Measurements from ENCODE around the gene HERPUD1. TPM values are rescaled to one million over a fixed set of nuclear protein-coding genes. Genes with fewer than 3 reads are reported as not detected.

The HERPUD1 gene
- polyA plus RNA-seq, 1 experiment, result 215 TPM

DNA sequence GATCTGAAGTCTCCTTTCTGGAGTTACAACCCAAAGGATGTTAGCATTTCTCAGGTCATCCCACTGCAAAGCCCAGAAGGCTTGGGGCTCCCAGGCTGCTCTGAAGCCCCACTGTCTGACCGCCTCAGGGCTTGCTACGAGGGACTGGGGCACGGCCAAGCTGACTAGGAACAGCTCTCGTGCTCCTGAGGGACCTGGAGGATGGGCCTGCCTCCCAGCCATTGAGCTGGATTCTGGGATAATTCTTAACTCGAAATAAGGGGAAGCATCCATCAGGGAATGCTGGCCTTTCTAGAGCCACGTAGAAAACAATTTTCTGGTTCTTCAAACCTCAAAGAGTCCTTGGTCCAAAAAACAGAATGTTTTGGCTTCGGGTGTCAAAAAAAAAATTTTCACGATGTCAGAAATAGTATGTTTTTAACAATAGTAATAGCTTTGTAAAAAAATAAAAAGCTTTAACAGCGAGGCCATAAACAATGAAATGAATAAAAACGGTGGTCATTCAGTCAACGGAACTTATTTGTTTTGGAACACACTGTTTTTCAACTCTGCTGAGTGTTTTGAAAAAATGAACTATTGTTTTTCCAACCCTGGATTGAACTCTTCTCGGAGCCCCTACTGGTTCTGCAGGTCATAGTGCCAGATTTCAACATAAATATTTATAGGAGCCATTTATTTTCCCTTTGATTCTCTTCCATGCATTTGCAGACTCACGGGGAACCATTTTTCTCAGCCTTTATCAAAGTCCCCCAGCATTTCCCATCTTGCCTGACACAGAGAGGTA, 16.4 kb upstream of the HERPUD1 start:
- POLR2A ChIA-PET, result no interaction called here
- H3K27ac ChIP-seq (ENCODE audit: low read depth, low read length), result no peak overlapping the region
- H3K4me3 ChIP-seq (ENCODE audit: low read depth, low read length), result no peak overlapping the region
- CTCF ChIA-PET, result no interaction called here
- H3K27me3 ChIP-seq (ENCODE audit: control insufficient read depth, insufficient read depth, low read length), result peaks cover 2% of the 10 kb centered on the region
- H3K9me3 ChIP-seq (ENCODE audit: control insufficient read depth, insufficient read depth, low read length), result no peaks in the 10 kb centered on the region; the same call in 1 of the 2 replicates
- no peak for DNase-seq (ENCODE audit: low read depth, low spot score)
- TF ChIP-seq, protein P1, sequence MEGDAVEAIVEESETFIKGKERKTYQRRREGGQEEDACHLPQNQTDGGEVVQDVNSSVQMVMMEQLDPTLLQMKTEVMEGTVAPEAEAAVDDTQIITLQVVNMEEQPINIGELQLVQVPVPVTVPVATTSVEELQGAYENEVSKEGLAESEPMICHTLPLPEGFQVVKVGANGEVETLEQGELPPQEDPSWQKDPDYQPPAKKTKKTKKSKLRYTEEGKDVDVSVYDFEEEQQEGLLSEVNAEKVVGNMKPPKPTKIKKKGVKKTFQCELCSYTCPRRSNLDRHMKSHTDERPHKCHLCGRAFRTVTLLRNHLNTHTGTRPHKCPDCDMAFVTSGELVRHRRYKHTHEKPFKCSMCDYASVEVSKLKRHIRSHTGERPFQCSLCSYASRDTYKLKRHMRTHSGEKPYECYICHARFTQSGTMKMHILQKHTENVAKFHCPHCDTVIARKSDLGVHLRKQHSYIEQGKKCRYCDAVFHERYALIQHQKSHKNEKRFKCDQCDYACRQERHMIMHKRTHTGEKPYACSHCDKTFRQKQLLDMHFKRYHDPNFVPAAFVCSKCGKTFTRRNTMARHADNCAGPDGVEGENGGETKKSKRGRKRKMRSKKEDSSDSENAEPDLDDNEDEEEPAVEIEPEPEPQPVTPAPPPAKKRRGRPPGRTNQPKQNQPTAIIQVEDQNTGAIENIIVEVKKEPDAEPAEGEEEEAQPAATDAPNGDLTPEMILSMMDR (IDR thresholded peaks at IDR 0.05; ENCODE audit: low read depth, low read length), result no peak

DNA sequence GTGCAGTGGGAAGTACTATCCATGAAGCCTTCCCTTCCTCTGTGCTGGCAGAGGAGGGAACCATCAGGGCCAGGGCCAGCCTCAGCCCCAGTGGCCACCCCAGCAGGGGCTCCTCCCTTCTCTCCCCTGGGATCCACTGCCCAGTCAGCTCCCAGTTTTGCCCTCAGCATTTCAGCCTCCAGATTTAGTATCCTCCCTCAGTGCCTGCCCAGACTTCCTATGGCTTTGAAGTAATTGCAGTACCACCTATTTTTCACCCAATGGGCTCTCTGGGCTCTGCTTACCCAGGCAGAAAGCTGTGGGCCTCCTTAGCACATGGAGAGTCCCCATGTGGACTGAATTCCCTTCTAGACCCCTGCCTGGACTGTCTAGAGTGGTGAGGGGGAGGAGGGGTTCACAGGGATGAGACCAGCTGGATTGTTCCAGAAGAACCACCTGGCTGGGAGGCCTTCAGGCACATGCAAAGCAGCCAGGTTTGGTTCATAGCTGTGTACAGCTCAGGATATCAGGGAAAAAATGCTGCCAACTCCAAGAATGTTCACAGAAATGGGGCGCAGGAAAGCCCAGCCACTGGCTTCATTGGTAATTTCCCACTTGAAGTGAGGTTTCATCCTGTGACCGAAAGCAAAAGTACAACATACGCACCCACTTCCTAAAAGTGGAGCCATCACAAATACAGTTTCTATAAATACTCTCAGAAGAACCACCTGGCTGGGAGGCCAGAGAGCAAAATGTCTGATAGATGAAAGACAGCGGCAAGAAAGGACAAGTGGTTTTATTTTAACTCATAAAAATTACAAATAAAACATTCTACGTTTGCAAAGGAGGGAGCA, 15.2 kb upstream of the HERPUD1 start:
- DNase-seq (ENCODE audit: low read depth, low spot score), result no peak
- ChIA-PET CTCF (no interaction called here), POLR2A (interaction anchor here (0.6 kb wide), 1 partner anchor 14 kb away, joined by 3 read pairs; no protein-coding TSS in a partner anchor)
- Histone ChIP-seq H3K27me3 (ENCODE audit: control insufficient read depth, insufficient read depth, low read length) (peaks cover 2% of the 10 kb centered on the region), H3K27ac (ENCODE audit: low read depth, low read length) (no peak overlapping the region), H3K9me3 (ENCODE audit: control insufficient read depth, insufficient read depth, low read length) (no peaks in the 10 kb centered on the region; the same call in 1 of the 2 replicates), H3K4me3 (ENCODE audit: low read depth, low read length) (no peak overlapping the region)
- TF ChIP-seq, protein P1 (IDR thresholded peaks at IDR 0.05; ENCODE audit: low read depth, low read length), result no peak

GRCh38 chr16:56918467-56919012, 13.4 kb upstream of the HERPUD1 start:
- H3K4me3 ChIP-seq (ENCODE audit: low read depth, low read length), result no peak overlapping the region
- CTCF ChIA-PET, result no interaction called here
- peaks cover 2% of the 10 kb centered on the region for H3K27me3 ChIP-seq (ENCODE audit: control insufficient read depth, insufficient read depth, low read length)
- H3K9me3 ChIP-seq (ENCODE audit: control insufficient read depth, insufficient read depth, low read length), result no peaks in the 10 kb centered on the region; the same call in 1 of the 2 replicates
- DNase-seq (ENCODE audit: low read depth, low spot score), result no peak
- no peak overlapping the region for H3K27ac ChIP-seq (ENCODE audit: low read depth, low read length)
- TF ChIP-seq, protein P1 (IDR thresholded peaks at IDR 0.05; ENCODE audit: low read depth, low read length), result no peak
- POLR2A ChIA-PET, result interaction anchor here (0.9 kb wide), 1 partner anchor 13 kb away, joined by 3 read pairs; no protein-coding TSS in a partner anchor

DNA sequence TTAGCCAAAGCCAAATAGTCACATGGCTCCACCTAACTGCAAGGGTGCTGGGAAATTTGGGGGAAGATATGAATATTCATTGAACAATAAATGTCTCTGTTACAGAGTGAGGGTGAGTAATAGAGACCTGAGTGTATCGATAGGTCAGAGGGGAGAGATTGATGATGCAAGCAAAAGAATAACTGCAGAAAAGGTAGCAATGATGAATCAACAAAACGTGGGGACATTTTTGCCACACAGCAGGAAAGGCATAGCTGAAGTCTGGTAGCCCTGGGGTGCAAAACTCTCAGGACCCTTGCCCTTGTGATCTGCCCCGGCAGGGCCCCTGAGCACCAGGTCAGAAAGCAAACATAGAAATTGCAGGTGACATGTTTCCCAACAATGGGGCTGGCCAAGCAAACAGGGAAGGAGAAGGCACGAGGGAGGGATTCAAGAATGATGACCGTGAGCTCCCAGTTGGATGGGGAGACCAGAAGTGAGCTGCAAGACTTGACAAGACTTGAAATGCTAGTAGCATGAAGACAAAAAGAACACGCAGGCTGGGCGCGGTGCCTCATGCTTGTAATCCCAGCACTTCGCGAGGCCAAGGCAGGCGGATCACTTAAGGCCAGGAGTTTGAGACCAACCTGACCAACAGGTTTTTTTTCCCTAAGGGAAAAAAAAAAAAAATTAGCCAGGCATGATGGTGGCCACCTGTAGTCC, 12.7 kb upstream of the HERPUD1 start:
- ChIA-PET CTCF (no interaction called here), POLR2A (no interaction called here)
- Histone ChIP-seq H3K27ac (ENCODE audit: low read depth, low read length) (no peak overlapping the region), H3K27me3 (ENCODE audit: control insufficient read depth, insufficient read depth, low read length) (peaks cover 2% of the 10 kb centered on the region), H3K4me3 (ENCODE audit: low read depth, low read length) (no peak overlapping the region), H3K9me3 (ENCODE audit: control insufficient read depth, insufficient read depth, low read length) (no peaks in the 10 kb centered on the region; the same call in 1 of the 2 replicates)
- DNase-seq (ENCODE audit: low read depth, low spot score), result no peak
- TF ChIP-seq, protein P1 (IDR thresholded peaks at IDR 0.05; ENCODE audit: low read depth, low read length), result no peak
